ENCODE data around the gene NXPE2.

- no peak for TF ChIP-seq POLR2A (IDR thresholded peaks at IDR 0.05)
- TF ChIP-seq, protein P1, sequence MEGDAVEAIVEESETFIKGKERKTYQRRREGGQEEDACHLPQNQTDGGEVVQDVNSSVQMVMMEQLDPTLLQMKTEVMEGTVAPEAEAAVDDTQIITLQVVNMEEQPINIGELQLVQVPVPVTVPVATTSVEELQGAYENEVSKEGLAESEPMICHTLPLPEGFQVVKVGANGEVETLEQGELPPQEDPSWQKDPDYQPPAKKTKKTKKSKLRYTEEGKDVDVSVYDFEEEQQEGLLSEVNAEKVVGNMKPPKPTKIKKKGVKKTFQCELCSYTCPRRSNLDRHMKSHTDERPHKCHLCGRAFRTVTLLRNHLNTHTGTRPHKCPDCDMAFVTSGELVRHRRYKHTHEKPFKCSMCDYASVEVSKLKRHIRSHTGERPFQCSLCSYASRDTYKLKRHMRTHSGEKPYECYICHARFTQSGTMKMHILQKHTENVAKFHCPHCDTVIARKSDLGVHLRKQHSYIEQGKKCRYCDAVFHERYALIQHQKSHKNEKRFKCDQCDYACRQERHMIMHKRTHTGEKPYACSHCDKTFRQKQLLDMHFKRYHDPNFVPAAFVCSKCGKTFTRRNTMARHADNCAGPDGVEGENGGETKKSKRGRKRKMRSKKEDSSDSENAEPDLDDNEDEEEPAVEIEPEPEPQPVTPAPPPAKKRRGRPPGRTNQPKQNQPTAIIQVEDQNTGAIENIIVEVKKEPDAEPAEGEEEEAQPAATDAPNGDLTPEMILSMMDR (IDR thresholded peaks at IDR 0.05) = peak; percentile 38 to 84 (median 74)
Measured at GRCh38 chr11:114738954-114739353, 60.6 kb downstream of the NXPE2 start.
